ENCODE results near the gene DPEP2. TPM values are rescaled to one million over a fixed set of nuclear protein-coding genes. Genes with fewer than 3 reads are reported as not detected.
"Not testable (repeated sequence)": the region's sequence is repeated elsewhere in the genome, so short reads cannot be mapped to it uniquely, and the experiment has no call there.

Gene DPEP2
- total RNA-seq, 1 donor from 2014 or later: 0.05 TPM

DNA sequence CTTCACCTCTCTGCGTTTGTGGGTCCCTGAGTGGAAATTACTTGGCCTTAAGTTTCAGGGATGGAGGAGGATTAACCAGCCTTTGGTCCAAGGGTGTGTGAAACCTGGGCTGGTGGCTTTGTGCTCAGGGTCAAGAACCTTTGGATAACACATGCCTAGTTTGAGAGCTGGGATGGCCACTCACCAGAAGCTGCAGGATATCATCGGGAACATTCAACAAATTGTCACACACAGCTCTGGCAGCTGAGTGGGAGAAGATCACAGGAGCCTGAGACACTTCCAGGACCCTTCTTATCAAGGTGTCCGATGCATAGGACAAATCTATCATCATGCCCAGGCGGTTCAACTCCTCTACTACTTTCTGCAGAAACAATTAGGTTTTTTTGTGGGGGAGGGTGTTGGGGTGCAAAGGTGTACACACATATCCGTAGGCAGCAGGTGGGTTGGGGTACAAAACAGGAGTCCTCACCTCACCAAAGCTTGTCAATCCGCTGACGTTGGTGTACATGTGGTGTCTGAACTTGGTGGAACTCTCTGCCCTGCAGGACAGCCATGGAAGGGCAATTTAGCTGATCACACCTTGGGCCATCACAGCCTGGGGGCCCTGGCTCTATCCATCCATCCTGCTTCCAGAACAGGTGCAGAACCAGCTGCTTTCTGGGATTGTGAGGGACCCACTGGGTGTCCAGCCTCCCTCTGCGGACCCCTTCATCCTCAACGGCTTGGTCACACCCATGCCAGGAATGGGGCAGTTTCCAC, 21.6 kb downstream of the DPEP2 start:
- DNase-seq (ENCODE audit: low read depth): no peak

DNA sequence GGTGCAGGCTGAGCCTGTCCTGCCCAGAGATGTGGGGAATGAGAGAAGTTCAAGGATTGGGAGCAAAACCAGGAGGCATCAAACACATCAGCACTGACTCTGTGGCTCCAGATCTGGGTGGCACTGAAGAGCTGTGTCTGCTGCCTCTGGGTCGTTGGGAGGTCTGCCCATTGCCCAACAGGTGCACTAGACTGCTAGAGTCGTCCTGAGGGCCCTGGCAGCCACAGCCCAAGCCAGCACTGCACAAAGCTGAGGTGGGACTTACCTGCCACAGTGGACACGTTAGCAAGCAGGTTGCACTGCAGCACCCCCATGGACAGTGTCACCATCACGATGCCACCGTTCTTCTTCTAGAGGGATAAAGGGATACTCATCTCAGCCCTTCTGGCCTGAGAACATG, 22.3 kb downstream of the DPEP2 start:
- DNase-seq (ENCODE audit: low read depth): no peak

DNA sequence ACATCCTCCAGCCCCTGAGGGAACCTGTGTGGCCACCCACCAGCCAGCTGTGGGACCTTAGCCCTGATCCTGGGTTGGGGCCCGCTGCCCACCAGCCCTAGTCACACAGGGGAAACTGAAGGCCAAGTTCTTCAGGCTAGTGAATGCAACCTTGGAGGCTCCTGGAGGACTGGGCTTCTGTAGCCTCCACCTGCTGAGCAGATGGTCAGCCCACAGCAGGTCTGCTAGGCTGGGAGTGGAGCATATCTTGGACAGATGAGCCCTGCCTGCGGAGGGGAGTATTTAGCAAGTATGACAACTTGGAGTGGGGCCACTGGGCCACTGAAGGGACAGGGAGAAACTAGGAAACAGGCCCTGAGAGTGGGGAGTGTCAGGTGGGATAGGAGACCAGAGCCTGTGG, 23.1 kb downstream of the DPEP2 start:
- no peak for DNase-seq (ENCODE audit: low read depth)

DNA sequence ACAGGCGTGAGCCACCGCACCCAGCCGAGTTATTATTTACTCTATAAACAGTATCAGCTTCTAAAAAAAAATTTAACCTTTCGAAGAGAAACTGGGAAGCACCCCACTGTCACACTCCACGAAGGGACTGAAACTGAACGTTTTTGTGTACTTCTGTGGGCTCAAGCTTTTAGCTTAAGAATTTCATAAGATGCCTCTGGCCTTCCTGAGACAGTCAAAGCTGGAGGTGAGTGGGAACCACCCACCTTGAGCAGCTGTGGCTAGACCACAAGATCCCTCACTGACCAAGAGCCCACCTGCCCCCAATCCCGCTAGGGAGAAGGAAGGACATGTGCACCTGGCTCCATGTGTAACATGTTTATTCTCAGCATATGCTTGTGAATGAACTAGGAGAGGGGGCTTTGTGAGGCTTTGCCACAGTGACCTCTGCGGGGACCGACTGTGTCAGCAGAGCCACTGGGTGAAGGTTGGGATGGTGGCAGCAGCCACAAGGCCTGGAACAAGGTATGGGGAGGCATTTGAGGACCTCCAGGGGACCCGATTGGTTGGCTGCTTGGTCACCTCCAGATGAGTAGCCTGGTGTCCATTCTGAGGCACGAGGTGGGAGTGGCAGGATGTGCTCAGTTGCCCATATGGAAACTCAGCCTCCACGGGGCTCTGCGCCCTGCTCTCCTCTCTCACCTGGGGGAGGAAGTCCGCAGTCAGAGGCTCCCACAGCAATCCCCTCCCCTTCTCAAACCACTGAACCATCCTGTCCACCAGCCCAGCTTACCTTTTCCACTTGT, 23.8 kb downstream of the DPEP2 start:
- no peak for DNase-seq (ENCODE audit: low read depth)

DNA sequence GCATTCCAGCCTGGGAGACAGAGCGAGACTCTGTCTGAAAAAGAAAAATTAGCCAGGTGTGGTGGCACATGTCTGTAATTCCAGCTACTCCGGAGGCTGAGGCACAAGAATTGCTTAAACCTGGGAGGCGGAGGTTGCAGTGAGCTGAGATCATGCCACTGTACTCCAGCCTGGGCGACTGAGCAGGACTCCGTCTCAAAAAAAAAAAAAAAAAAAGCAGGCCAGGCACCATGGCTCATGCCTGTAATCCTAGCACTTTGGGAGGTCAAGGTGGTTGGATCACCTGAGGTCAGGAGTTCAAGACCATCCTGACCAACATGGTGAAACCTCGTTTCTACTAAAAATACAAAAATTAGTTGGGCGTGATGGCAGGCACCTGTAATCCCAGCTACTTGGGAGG, 27.0 kb downstream of the DPEP2 start:
- DNase-seq (ENCODE audit: low read depth): not testable (repeated sequence)

DNA sequence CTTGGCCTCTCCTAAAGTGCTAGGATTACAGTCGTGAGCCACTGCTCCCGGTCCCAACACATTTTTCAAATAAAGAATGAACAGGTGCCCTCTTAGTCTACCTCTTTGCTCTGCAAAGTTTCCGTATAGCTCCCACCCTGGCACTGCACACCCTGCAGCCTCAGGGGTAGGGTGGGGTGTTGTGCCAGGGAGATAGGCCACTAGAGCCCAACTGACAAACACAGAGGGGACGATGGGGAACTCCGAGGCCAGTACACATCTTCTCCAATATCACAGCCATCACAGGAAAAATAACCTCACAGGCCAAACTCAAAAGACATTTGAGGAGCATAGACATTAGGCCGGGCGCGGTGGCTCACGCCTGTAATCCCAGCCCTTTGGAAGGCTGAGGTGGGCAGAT, 28.2 kb downstream of the DPEP2 start:
- DNase-seq (ENCODE audit: low read depth): no peak

DNA sequence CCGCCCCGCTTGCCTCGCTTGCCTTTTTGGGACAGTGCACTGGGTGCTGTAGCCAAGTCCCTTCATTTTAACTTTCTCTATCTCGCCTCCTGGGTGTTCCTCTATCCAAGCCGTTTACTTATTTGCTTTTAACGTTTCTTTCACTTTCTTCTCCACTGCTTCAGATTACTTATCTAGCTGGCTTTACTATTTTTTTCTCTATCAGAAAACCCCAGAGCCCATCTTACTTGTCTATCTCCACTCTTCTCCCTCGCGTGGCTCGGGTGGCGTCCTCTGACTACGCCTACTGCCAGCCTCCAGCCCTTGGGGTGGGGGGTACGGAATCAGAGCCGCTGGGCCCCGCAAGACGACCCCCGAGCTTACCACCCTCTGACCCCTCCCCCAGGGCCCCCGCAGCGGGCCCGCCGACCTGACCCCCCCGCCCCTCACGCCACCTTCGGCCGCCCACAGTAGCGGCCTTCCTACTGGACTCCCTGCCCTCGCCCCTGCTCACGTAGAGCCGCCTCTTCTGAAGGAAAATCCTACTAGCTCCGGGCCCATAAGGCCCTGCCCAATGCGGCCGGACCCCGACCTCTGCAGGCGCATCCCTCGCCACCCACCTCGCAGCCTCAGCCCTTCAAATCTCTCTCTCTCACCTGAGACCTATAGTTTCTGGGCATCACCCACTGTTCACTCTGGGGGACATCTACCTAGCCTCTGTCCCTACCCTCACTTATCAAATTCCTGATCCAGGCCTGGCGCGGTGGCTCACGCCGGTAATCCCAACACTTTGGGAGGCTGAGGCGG, 29.8 kb downstream of the DPEP2 start:
- no peak for DNase-seq (ENCODE audit: low read depth)

DNA sequence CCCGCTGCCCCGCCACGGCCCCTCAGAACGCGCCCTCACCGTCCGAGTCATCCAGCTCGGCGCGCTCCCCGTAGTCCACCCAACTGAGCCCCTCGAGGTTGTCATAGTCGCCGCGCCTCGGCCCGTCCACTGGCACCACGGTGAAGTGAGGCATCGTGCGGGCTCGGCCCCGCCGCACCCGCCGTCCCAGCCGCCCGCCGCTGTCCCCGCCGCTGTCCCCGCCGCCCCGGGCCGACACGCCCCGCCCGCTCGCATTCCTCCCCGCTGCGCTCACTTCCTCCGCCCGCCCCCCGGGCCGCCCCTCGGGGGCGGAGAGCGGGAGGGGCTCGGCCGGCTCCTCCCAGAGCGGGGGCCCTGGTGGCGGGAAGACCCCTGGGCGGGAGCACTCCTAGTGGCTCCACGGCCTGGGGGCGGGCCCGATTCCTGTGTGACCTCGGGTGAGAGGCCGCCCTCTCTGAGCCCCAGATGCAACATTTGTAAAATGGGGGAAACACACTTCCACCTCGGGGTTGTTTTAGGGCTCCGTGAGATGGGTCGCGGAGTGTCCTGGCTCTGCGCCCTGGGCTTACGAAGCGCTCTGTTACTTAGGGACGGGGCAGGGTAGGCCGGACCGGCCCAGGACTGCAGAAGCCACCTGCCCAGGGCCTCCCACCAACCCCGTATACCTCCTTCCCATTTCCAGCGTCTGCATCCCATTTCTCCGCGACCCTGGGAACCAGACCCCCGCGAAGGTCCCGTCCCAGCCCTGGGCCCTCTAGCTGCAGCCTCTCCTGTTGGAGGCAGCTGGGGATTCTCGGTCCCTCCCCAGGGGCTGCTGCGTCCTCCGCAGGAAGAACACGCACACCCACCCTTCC, 30.7 kb downstream of the DPEP2 start, which contains the start of gene SLC12A4:
Gene SLC12A4 (minus strand): TSS at position 238 of the 854 bp plus-strand sequence. CDS start 84 bp downstream, at position 154.
- DNase-seq (ENCODE audit: low read depth): peak; percentile 86

DNA sequence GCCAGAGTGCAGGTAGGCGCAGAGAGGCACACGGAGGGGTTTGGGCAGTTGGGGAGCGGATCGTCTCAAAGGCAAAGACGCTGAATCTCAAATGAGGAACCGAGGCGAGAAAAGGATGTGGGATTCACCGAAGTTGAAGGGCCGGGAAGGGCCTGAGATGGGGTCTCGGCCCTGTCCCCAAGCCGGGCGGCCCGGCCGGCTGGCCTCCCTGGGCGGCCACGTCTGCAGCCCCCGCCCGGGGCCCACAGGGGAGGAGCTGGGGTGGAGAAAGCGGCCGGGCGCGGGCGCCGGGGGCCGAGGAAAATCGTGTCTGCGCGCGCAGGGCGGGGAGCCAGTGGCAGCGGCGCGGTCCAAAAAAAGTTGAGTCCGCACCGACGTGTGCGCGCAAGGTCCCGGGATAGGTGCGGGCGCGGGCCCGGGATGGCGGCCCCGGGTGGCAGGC, 31.3 kb downstream of the DPEP2 start:
- DNase-seq (ENCODE audit: low read depth): peak; percentile 49

DNA sequence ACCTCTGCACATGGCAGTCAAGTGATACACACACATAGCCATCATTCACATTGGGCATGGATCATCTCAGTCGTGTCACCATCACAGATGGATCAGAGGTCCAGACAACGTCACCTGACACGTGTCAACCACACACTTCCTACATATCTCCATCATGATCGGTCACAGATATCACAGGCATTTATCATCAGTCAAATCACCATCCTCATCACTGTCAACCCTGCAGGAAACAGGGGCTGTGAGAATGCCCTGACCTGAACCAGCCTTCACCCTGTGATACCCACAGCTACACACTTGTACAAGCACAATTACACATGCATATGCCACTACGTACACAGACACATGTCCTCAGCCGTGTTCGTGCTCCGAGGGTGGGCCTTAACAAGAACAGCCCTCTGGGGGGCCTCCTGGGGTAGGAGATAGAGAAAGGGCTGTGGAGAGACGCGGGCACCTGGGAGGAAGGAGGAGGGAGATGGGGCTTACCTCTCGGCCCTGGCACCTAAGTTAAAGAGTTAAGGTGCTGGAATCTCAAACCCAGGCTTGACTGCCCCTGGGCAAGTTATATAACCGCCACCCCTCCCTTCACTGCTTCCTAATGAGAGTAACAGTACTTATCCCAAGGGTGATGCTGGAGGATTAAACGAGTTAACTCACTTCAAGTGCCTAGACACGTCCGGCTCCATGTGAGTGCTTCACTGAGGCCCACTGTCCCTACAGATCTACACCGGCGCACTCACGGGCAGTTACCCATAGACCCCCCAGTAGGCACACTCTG, 31.9 kb downstream of the DPEP2 start:
- DNase-seq (ENCODE audit: low read depth): no peak

DNA sequence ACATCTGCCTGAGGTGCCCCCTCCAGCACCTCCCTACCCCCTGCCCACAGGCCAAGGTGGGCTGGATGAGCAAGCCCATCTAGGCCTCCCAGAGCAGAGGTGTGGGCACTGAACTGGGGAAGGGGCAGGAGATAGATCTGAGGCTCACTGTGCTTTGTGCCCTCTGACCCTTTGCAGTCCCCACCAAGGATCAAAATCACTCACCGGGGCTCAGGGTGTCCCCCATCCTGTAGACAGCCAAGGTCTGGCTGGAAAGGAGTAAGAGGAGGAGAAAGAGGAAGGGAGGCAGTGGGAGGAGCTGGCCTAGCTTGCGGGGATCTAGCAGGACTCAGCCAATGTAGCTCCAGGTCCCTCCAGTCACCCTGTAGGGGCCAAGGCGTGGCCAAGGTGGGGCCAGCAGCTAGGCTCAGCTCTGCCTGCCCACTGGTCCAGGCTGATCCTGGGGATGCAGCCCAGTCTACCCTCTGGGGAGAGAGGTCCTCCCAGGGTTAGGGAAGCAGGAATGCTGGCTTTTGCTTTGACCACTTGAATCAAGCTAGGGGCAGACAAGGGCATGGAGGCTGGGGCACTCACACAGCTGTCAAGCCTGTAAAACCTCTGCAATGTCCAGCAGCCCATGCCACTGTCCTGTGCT, 32.6 kb downstream of the DPEP2 start:
- DNase-seq (ENCODE audit: low read depth): peak; percentile 75

DNA sequence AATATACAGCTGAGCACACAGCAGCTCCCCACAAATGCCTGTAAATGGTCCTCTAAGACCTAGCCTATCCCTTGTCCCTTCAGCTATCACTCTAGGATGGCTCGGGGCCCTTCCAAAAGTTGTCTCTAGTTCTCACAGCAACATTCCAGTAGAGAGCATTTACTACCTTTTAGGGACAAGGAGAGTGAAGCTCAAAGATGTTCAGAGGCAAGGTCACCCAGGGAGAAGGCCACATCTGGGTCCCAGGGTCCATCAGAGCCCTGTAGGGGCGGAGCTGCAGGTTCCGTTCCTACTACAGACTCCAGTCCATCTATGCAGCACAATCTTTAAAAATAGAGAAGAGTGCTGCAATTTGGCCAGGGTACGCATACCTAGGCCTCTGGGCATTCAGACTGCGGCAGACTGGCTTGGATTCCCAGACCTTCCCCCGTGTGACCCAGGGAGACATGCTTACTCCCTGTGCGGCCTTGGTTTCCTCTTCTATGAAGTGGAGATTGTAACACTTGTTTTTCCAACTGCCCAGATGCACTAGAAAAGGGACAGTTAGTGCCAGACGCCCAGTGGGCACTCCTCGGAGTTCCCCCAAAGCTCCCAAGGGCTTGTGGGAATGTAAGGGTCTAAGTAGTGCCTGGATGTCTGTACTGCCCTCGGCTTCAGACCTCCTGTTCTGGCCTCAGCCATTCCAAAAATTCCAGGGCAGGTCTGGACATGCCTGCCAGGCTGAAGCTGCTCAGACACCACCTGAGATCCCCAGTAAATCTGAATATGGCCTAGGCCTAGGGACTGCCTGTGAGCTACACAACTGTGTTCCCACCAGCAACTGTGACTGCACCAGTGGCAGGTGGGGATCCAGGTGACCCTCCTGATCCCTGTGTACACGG, 33.4 kb downstream of the DPEP2 start:
- DNase-seq (ENCODE audit: low read depth): peak; percentile 58

DNA sequence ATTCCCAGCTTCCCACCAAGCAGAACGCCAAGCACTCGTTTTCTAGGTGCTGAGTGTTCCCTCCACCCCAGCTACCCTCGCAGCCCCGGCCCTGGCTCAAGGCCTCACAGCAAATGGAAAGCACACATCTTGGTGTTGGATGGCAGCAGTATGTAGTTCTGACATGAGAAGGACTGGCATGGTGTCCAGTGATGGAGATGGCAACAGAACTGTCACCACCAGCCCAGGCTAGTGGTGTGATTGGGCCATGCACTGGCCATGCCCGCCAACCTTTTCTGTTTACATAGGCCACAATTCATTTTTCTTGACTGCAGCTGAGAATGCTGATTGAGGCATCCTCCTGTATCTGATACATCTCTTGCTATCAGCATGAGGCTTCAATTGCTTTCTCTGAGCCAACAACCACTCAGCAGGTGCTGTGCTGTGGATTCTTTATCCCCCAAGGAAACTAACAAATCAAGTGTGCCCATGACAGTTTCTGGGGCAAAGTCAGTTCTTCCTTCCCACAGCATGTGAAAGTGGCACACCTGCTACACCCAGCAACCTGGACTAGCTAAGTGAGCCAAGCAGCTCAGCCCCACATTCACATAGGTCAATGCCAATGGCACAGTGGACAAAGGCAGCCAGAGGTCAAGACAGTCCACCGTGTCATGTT, 34.7 kb downstream of the DPEP2 start:
- peak; percentile 35 for DNase-seq (ENCODE audit: low read depth)

DNA sequence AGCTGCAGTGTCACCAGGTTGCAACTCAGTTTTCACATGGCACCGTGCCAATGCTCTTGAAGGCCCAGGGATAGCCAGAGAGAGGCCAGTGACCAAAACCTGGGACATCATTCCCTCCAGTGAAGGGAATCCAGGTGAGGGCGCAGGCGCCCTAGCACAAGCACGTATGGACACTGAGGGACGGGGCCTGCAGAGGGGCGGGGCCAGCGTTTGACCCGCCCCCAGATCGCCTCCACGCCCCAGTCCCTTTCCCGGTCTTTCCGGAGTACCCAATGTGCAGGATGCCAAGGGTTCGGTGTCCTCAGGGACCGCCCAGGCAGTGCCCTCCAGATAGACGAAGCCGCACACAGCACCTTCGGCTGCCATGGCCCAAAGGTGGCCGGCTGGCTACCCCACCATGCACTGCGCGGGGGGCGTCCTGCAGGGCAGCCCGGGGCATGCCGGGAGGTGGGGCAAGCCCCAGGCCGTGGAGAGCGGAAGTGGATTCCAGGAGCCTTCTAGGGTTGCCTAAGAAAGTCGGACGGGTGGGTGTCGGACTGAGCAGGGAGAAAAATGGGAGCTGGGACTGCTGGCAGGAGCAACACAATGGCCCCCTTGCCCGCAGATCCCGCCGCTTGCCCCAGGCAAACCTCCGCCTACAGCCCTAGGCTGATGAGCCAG, 35.5 kb downstream of the DPEP2 start:
- no peak for DNase-seq (ENCODE audit: low read depth)

DNA sequence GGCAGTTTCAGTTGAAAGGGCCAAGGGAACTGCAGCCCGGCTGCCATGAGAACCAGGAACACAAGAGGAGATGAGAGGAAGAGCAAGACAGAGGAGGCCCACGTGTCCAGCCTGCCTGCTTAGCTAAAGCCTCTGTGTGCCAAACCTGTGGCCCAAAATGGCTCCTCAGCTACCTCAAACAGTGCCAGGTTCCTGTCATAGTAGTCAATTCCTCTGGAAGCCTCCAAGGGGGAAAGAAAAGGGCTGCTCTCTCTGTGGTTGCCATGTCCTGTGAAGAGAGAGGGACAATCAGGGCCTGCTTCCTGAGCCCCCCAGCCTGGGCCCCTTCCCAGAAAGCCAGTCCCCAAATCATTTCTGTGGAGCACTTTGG, 36.0 kb downstream of the DPEP2 start:
- no peak for DNase-seq (ENCODE audit: low read depth)

DNA sequence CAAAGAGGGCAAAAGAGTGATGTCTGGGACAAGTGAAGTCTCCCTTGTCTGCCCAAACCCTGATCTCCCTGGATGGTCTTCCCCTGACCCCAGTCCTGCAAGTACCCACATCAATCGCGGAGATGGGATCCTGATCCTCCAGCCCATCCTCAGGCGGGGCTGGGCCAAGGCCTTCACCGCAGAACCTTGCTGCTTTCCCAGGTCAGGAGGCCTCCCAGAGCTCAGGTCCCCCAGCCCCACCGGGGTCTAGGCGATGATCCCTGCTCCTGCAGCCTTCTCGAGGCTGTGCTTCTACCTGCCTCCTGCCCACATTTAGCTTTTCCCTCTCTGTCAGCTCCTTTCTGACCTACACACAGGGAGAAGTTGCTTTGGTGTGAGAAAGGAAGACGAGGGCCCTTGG, 37.1 kb downstream of the DPEP2 start:
- no peak for DNase-seq (ENCODE audit: low read depth)

DNA sequence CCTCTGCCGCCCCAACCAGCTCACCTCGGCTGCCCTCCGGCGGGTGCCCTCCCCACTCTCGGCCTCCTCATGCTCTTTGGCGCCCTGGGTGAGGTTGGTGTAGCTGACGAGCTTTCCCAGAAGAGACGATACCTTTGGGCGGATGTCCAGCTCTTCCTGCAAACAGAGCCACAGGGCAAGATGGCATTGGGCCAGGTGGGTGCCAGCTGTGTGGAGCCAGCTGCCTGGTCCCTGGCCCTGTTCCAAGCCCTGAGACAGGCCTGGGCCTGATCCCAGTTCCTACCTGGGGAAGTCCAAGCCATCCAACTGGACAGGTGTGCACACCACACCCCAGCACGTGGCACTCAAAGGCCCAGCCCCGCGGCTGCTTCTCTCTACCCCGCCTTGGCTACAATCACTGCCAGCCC, 37.7 kb downstream of the DPEP2 start:
- DNase-seq (ENCODE audit: low read depth): peak; percentile 71

All from myocyte (in vitro differentiated cells).